GM21390 (cell line): ENCODE data around the gene TBC1D13.
A peak's percentile ranks its signal among the peaks of the same experiment; 100 is the strongest.

Source experiments
- ATAC-seq: cut with Tn5 transposase; IDR thresholded peaks from one replicate; pipeline ENCODE4 v1.9.1; 2021; ENCODE audit not compliant: unreplicated experiment

Gene TBC1D13

GRCh38 chr9:128820665-128821583, 33.9 kb downstream of the TBC1D13 start:
- no peak for ATAC-seq

DNA sequence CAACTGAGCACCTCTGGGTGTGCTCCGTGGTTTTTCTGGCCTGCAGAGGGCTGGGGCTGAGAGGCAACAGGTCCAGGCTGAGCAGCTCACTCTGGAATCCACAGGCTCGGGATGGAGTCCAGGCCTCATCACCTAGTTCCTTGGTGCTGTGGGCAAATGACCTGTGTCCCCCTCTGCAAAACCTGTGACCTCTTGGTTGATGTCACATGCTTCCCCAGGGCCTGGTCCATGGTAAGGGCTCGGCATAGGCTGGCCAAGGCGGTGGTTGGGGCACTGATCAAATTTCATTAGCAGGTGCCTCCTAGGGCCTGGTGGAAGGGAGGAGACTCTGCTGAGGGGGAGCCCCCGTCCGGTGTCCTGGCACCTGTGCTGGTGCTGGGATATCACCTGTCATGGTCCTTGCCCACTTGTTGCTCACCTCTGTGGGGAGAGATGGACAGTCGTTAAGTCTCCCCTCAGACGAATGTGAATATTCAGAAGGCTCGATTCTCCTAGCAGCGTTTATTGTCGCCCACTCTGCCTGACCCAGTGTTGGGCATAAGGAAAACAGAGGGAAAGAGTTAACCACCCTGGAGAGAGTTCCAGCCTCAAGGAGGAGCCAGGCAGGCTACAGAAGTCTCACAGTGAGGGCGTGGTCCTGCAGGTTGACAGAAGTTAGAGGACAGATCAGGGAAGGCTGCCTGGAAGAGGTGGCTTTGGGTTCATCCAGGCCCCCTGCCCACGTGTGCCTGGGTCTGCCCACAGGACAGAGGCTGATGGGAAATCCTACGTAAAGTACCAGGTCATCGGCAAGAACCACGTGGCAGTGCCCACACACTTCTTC, 34.7 kb downstream of the TBC1D13 start:
- ATAC-seq: no peak

GRCh38 chr9:128822407-128823042, 35.5 kb downstream of the TBC1D13 start:
- no peak for ATAC-seq

GRCh38 chr9:128823362-128823902, 36.4 kb downstream of the TBC1D13 start:
- no peak for ATAC-seq

DNA sequence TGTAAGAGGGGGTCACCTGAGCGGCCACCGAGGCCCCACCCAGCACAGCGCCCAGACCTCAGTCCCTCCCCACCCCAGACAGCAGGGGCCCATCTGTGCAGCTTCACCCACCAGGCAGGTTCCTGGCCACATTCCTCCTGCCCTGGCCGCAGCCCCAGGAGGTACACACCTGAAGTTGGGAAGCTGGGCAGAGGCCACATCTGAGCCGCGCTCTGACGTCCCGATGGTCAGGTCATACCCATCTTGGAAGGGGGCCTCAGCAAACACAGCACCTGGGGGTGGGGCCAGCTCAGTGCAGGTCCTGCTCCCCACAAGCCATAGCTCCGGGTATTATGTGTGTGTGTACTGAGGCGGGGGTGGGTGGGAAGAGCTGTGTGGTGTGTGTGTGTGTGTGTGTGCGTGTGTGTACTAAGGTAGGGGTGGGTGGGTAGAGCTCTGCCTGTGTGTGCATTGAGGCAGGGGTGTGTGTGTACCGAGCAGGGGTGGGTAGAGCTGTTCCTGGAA, 36.9 kb downstream of the TBC1D13 start:
- no peak for ATAC-seq

- no peak for ATAC-seq
These were observed 37.9 kb downstream of the TBC1D13 start for GRCh38 chr9:128824911-128825310.

DNA sequence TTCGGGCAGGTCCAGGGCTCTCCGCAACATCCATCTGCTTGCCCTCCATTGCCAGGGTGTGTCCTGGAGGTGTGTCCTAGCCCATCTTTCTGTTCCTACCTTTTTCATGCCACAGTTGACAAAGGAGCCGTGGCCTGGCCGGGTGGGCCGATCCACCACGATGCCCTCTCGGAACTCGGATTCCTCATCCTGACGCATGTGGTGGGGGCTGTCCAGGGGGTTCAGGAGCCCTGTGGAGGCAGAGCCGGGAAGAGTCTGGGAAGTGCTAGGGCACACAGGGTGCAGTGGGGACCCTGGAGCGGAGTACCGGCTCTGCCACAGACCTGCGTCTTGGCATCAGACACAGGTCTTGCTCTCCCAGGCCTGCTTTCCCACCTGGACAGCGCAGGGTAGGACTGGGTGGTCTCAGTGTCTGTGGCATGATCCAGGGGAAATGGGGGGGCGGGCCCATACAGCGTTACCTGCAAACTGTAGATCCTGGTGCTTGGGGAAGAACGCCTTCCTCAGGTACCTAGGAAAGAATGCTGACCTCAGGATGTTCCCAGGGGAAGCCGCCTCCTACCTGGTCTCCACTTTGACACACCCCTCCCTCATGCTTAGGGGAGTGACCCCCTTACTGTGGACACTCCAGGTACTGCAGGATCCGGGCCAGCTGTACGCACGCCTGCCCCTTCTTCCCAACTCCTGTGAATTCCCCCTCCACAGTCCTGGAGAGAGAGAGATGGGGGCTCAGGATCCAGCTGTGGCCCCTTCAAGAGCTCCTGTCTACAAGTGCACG, 39.1 kb downstream of the TBC1D13 start:
- no peak for ATAC-seq

- ATAC-seq: no peak
These were observed 41.2 kb downstream of the TBC1D13 start for GRCh38 chr9:128828267-128828666.

- no peak for ATAC-seq
These were observed 41.8 kb downstream of the TBC1D13 start for GRCh38 chr9:128828719-128829452.

DNA sequence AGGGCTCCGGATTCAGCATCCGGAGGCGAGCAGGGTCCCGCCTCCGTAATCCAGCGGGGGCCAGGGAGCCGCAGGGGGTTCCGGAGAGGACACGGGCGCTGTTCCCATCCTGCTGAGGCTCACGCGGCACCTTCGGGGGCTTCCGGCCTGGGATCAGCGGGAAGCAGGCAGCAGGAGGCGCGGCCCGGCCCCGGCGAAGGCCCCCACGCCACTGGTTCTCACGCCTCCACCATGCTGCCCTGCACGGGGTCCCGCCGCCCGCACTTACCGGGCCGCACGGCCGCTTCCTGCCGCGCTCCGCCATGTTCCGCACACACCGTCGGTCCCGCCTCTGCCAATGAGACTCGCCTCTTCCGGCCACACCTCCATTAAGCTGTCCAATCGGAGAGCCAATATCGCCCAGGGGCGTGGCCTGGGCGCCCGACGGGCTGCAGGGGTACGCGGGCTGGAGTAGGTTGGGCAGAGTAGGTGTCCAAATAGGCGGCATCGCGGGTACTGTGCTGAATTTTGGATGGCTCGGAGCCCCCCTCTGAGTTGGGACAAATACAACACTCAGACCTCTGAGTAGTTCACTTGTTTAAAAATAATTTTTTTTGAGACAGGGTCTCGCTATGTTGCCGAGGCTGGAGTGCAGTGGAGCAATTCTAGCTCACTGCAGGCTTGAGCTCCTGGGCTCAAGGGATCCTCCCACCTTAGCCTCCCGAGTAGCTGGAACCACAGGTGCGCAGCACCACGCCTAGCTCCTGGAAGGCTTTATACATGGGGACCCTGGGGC, 42.6 kb downstream of the TBC1D13 start, which contains the start of gene SPOUT1:
Gene SPOUT1 (minus strand): TSS at position 318 of the 775 bp plus-strand sequence. CDS start 14 bp downstream, at position 304.
- peak; percentile 97 for ATAC-seq

GRCh38 chr9:128833696-128834095, 46.6 kb downstream of the TBC1D13 start:
- ATAC-seq: no peak

DNA sequence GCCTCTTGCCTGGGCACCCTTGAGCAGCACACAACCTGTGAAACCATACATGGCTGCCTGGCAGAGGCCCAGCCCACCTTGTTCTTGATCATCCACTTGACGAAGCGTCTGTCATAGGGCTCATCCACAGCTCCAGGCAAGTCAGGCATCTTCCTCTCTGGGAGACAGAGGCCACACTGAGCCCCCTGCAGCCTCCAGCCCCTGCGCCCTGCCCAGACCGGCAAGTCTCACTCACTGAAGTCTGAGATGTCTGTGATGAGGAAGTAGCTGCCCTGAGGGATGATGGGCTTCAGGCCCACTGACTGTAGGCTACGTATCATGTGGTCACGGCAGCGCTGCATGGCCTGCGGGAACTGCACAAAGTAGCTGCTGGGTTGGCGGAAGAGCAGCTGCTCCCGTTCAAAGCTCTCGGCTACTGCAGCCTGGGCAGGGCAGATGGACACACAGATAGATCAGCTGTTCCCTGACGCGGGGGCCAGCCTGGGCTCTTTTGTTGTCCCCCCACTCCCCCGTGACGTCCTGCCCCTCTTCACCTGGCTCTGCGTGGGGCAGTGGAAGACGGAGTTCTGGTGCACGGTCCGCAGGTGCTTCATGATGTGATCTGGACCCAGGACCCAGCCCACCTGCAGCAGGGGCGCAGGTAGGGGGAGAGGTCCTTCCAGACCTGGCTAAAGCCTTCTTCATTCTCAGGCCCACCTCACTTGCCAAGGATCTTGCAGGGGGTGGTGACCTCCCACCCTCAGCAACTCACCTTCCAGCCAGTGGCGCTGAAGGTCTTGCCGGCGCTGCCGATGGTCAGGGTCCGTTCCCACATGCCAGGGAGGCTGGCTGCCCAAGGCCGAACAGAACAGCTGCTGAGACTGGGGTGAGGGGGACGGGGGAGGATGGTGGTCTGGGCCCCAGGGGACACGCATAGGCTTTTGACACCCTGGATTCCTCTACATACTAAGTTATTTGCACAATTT, 48.5 kb downstream of the TBC1D13 start:
- ATAC-seq: no peak

DNA sequence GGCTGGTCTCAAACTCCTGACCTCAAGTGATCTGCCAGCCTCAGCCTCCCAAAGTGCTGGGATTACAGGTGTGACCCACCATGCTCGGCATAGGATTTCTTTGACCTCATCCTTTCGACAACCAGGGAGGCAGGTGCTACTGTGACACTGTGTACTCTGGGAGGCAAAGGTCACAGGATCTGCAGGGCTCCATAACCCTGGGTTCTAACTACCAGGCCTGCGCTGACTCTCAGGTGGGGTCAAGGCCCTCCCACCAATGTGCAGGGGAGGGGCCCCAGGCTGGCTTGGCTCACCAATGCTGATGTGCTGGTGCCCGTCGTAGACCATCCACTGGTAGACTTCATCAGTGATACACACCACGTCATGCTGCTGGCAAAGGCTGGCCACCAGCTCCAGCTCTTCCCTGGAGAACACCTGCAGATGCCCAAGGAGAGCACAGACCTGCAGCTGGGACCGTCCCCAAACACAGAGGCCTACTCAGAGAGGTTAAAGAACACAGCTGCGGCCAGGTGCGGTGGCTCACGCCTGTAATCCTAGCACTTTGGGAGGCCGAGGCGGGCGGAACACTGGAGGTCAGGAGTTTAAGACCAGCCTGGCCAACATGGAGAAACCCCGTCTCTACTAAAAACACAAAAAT, 49.6 kb downstream of the TBC1D13 start:
- no peak for ATAC-seq

- ATAC-seq: no peak
These were observed 51.3 kb downstream of the TBC1D13 start for GRCh38 chr9:128838338-128838737.

DNA sequence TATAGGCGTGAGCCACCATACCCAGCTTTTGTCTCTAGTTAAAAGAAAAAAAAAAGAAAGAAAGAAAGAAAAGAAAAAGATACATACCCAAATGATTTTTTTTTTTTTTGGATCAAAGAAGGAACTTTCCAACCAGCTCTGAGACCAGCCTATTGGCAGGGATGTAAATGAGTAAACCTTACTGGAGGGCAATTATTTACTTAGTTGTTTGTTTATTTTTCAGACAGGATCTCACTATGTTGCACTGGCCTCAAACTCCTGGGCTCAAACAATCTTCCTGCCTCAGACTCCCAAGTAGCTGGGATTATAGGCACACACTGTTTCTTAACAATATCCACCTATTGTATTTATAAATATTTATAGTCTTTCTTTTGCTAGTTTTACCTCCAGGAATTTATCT, 53.5 kb downstream of the TBC1D13 start:
- no peak for ATAC-seq

GRCh38 chr9:128841694-128842492, 54.8 kb downstream of the TBC1D13 start:
- no peak for ATAC-seq
